Liver (tissue), 9 donors: ENCODE data around the gene TMEM272. TPM values are rescaled to one million over a fixed set of nuclear protein-coding genes. Genes with fewer than 3 reads are reported as not detected.
A peak's percentile ranks its signal among the peaks of the same experiment; 100 is the strongest.

Source experiments
- DNase-seq: peaks from one replicate; pipeline ENCODE4 v3.0.0-alpha.2; 2017; ENCODE audit warnings: low spot score
- H3K27ac ChIP-seq, 2 donors: one replicate each; pipeline ENCODE4 v1.7.0; 2013; ENCODE audit warnings: inconsistent platforms in 2 of 2, low read length in 2 of 2, control low read depth in 1 of 2, low read depth in 1 of 2, mild to moderate bottlenecking in 1 of 2
- H3K27me3 ChIP-seq, 4 donors: one replicate each; pipeline versions ENCODE4 v1.6.1 to v1.7.0; 2013; ENCODE audit warnings: low read length in 3 of 4, inconsistent platforms in 1 of 4, mild to moderate bottlenecking in 1 of 4, moderate library complexity in 1 of 4; ENCODE audit not compliant: control insufficient read depth in 4 of 4, insufficient read depth in 4 of 4
- H3K36me3 ChIP-seq, 4 donors: one replicate each; pipeline versions ENCODE4 v1.6.1 to v1.7.0; 2013; ENCODE audit warnings: low read length in 3 of 4, mild to moderate bottlenecking in 3 of 4, low read depth in 1 of 4, moderate library complexity in 1 of 4; ENCODE audit not compliant: control insufficient read depth in 4 of 4, insufficient read depth in 3 of 4
- H3K4me1 ChIP-seq, 4 donors: one replicate each; pipeline versions ENCODE4 v1.6.1 to v1.7.0; 2013; ENCODE audit warnings: low read length in 3 of 4, mild to moderate bottlenecking in 3 of 4, moderate library complexity in 1 of 4; ENCODE audit not compliant: control insufficient read depth in 4 of 4, insufficient read depth in 4 of 4
- H3K4me3 ChIP-seq, 3 donors: one replicate each; pipeline versions ENCODE4 v1.6.1 to v1.7.0; 2013; ENCODE audit warnings: low read length in 3 of 3, control low read depth in 1 of 3, low read depth in 1 of 3, mild to moderate bottlenecking in 1 of 3
- H3K9ac ChIP-seq, 2 donors: one replicate each; pipeline ENCODE4 v1.7.0; 2013; ENCODE audit warnings: low read length in 2 of 2, mild to moderate bottlenecking in 2 of 2, moderate library complexity in 2 of 2, control low read depth in 1 of 2, low read depth in 1 of 2
- H3K9me3 ChIP-seq, 4 donors: one replicate each; pipeline versions ENCODE4 v1.6.1 to v1.7.0; 2013; ENCODE audit warnings: low read length in 3 of 4; ENCODE audit not compliant: control insufficient read depth in 4 of 4
- FOXA1 ChIP-seq: IDR thresholded peaks from 2 replicates; pipeline ENCODE4 v1.6.1; 2016; ENCODE audit warnings: antibody characterized with exemption
- FOXA2 ChIP-seq: IDR thresholded peaks from 2 replicates; pipeline ENCODE4 v1.6.1; 2016; ENCODE audit warnings: antibody characterized with exemption
- HNF4A ChIP-seq, 2 donors: conservative IDR thresholded peaks; 2 replicates each; pipeline ENCODE4 v1.6.1; 2016; ENCODE audit warnings: antibody characterized with exemption in 2 of 2, mild to moderate bottlenecking in 2 of 2
- RAD21 ChIP-seq, 2 donors: IDR thresholded peaks; 2 replicates each; pipeline ENCODE4 v1.6.1; 2016; ENCODE audit warnings: antibody characterized with exemption in 2 of 2, mild to moderate bottlenecking in 2 of 2
- SP1 ChIP-seq: IDR thresholded peaks from 2 replicates; pipeline ENCODE4 v1.6.1; 2018; ENCODE audit warnings: antibody characterized with exemption, mild to moderate bottlenecking
- TAF1 ChIP-seq: conservative IDR thresholded peaks from 2 replicates; pipeline ENCODE4 v1.6.1; 2016; ENCODE audit warnings: antibody characterized with exemption, mild to moderate bottlenecking
- YY1 ChIP-seq: IDR thresholded peaks from 2 replicates; pipeline ENCODE4 v1.6.1; 2016; ENCODE audit warnings: antibody characterized with exemption, mild to moderate bottlenecking
- WGBS: extraction: QIAGEN DNeasy Blood & Tissue Kit; methylation state at CpG from one replicate; pipeline ENCODE4 v1.1.7; 2013; 5-methylcytosine and 5-hydroxymethylcytosine counted together
- polyA plus RNA-seq, 2 donors: library from polyadenylated mRNA; stranded (reverse) in 1 of 2; unstranded in 1 of 2; fragments of 200-250 nt in 1 of 2; fragments of >200 nt in 1 of 2; fragmentation: Nextera tagmentation in 1 of 2; extraction: Ambion mirVana in 1 of 2; gene quantifications; one replicate each; pipeline versions ENCODE4 v1.2.1 to v1.2.3, GENCODE V29; 2013 to 2015
- total RNA-seq, 2 donors: library from RNA; depleted of rRNA; stranded (reverse); fragments of >200 nt; gene quantifications; one replicate each; pipeline ENCODE4 v1.2.3, GENCODE V29; 2014
- TF ChIP-seq, protein P1 (sequence below): IDR thresholded peaks from 2 replicates; pipeline ENCODE4 v1.6.1; 2016; ENCODE audit warnings: antibody characterized with exemption
- TF ChIP-seq, protein P2 (sequence below): IDR thresholded peaks from 2 replicates; pipeline ENCODE4 v1.6.1; 2016; ENCODE audit warnings: antibody characterized with exemption
- TF ChIP-seq, protein P3 (sequence below): IDR thresholded peaks from 2 replicates; pipeline ENCODE4 v1.6.1; 2016; ENCODE audit warnings: antibody characterized with exemption
- TF ChIP-seq, protein P4 (sequence below): IDR thresholded peaks from 2 replicates; pipeline ENCODE4 v1.6.1; 2016; ENCODE audit warnings: antibody characterized with exemption, mild to moderate bottlenecking
- TF ChIP-seq, protein P5 (sequence below): fragments of 150-350 bp; IDR thresholded peaks from 2 replicates; pipeline ENCODE4 v1.5.1; 2017; ENCODE audit warnings: improper control_type of control experiment, low read depth, low read length; ENCODE audit not compliant: missing input control
- donor health status: healthy.
- donor health status: healthy.
- donor health status: healthy.
- donor health status: healthy.
- donor health status: healthy.

The TMEM272 gene
- total and polyA plus RNA-seq, 4 donors: 0.02 to 0.42 (median 0.10) TPM

DNA sequence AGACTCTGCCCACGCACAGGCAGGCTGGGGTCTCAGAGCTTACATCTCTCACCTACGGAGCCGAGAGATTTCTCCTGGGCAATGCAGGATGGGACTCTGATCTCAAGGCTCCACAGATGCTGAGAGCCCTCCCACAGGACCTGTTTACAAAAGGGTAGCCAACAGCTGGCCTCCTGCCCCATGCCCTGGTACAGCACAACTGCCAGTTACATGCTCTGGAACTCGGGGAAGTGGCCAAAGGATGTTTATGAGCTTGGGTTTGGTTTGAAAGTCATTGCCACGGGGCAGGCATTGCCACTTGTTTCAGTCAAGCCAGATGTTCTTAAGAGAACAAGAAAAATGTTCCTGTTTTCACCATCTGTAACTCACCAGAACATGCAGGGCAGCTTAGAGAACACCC lies 44.5 kb downstream of the TMEM272 start (continued):
- TF ChIP-seq, protein P1, sequence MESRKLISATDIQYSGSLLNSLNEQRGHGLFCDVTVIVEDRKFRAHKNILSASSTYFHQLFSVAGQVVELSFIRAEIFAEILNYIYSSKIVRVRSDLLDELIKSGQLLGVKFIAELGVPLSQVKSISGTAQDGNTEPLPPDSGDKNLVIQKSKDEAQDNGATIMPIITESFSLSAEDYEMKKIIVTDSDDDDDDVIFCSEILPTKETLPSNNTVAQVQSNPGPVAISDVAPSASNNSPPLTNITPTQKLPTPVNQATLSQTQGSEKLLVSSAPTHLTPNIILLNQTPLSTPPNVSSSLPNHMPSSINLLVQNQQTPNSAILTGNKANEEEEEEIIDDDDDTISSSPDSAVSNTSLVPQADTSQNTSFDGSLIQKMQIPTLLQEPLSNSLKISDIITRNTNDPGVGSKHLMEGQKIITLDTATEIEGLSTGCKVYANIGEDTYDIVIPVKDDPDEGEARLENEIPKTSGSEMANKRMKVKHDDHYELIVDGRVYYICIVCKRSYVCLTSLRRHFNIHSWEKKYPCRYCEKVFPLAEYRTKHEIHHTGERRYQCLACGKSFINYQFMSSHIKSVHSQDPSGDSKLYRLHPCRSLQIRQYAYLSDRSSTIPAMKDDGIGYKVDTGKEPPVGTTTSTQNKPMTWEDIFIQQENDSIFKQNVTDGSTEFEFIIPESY: no peak
- TF ChIP-seq HNF4A (conservative IDR thresholded peaks at IDR 0.05): peak; percentile 43 to 70
- TF ChIP-seq RAD21 (IDR thresholded peaks at IDR 0.05): no peak
- TF ChIP-seq, protein P2, sequence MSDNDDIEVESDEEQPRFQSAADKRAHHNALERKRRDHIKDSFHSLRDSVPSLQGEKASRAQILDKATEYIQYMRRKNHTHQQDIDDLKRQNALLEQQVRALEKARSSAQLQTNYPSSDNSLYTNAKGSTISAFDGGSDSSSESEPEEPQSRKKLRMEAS: no peak

DNA sequence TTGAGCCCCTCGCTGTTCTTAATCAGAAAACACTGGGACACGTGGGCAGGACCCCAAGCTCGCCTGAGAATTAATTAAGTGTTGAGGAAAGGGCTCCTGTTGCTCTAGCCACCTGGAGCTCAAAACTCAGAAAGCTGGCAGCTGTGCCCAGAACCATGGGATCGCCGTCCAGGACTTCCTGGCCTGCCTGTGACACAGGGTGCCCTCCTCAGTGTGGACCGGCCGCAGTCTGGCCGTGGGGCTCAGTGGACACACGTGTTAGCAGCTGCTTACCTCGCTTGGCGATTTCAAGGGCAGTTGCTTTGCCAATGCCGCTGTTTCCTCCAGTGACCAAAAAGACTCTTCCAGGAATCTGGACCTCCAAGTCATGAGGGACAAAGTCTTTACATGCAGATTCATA lies 45.7 kb downstream of the TMEM272 start:
- WGBS: 96% methylated on average over 12 of the region's 12 CpGs
- no peak for DNase-seq
- H3K27me3 ChIP-seq: no peaks in the 10 kb centered on the region
- H3K4me1 ChIP-seq: peaks cover 0 to 33% (median 17%) of the 10 kb centered on the region in 4 donors
- H3K9me3 ChIP-seq: no peaks in the 10 kb centered on the region
- H3K27ac ChIP-seq: no peak overlapping the region
- TF ChIP-seq FOXA1 (no peak), HNF4A (conservative IDR thresholded peaks at IDR 0.05) (no peak), SP1 (no peak), FOXA2 (no peak), YY1 (no peak), TAF1 (no peak)
- TF ChIP-seq, protein P3, sequence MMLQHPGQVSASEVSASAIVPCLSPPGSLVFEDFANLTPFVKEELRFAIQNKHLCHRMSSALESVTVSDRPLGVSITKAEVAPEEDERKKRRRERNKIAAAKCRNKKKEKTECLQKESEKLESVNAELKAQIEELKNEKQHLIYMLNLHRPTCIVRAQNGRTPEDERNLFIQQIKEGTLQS: no peak
- TF ChIP-seq, protein P4, sequence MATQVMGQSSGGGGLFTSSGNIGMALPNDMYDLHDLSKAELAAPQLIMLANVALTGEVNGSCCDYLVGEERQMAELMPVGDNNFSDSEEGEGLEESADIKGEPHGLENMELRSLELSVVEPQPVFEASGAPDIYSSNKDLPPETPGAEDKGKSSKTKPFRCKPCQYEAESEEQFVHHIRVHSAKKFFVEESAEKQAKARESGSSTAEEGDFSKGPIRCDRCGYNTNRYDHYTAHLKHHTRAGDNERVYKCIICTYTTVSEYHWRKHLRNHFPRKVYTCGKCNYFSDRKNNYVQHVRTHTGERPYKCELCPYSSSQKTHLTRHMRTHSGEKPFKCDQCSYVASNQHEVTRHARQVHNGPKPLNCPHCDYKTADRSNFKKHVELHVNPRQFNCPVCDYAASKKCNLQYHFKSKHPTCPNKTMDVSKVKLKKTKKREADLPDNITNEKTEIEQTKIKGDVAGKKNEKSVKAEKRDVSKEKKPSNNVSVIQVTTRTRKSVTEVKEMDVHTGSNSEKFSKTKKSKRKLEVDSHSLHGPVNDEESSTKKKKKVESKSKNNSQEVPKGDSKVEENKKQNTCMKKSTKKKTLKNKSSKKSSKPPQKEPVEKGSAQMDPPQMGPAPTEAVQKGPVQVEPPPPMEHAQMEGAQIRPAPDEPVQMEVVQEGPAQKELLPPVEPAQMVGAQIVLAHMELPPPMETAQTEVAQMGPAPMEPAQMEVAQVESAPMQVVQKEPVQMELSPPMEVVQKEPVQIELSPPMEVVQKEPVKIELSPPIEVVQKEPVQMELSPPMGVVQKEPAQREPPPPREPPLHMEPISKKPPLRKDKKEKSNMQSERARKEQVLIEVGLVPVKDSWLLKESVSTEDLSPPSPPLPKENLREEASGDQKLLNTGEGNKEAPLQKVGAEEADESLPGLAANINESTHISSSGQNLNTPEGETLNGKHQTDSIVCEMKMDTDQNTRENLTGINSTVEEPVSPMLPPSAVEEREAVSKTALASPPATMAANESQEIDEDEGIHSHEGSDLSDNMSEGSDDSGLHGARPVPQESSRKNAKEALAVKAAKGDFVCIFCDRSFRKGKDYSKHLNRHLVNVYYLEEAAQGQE: no peak
- TF ChIP-seq, protein P5, sequence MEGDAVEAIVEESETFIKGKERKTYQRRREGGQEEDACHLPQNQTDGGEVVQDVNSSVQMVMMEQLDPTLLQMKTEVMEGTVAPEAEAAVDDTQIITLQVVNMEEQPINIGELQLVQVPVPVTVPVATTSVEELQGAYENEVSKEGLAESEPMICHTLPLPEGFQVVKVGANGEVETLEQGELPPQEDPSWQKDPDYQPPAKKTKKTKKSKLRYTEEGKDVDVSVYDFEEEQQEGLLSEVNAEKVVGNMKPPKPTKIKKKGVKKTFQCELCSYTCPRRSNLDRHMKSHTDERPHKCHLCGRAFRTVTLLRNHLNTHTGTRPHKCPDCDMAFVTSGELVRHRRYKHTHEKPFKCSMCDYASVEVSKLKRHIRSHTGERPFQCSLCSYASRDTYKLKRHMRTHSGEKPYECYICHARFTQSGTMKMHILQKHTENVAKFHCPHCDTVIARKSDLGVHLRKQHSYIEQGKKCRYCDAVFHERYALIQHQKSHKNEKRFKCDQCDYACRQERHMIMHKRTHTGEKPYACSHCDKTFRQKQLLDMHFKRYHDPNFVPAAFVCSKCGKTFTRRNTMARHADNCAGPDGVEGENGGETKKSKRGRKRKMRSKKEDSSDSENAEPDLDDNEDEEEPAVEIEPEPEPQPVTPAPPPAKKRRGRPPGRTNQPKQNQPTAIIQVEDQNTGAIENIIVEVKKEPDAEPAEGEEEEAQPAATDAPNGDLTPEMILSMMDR: no peak
- no peak overlapping the region for H3K4me3 ChIP-seq
- peaks cover 0 to 5% (median 0%) of the 10 kb centered on the region in 4 donors for H3K36me3 ChIP-seq
- no peak overlapping the region for H3K9ac ChIP-seq
